GM21515 (cell line): ENCODE data around the gene PNPLA8.

ENCODE experiments used
- ATAC-seq: cut with Tn5 transposase; IDR thresholded peaks from one replicate; pipeline ENCODE4 v1.9.1; 2021; ENCODE audit not compliant: unreplicated experiment

Gene PNPLA8

DNA sequence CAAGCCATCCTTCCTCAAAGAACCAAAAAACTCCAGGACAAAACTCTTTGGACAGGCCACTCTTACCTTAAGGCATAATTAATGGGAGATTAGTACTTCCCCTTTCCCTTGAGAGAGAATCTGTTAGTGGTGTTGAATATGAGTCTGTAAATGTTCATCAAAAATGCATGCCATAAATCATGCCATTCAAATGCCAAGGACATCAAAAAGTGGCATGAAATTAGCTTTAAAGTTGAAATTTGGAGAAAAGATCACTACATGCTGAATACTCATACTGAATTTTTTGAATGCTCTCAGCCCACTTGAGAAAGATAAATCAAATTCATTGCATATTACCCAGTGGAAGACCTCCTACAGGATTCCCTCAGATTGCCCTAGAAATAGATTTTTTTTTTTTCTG lies 76.4 kb downstream of the PNPLA8 start:
- ATAC-seq: no peak

GRCh38 chr7:108448584-108449505 lies 77.1 kb downstream of the PNPLA8 start:
- ATAC-seq: no peak

DNA sequence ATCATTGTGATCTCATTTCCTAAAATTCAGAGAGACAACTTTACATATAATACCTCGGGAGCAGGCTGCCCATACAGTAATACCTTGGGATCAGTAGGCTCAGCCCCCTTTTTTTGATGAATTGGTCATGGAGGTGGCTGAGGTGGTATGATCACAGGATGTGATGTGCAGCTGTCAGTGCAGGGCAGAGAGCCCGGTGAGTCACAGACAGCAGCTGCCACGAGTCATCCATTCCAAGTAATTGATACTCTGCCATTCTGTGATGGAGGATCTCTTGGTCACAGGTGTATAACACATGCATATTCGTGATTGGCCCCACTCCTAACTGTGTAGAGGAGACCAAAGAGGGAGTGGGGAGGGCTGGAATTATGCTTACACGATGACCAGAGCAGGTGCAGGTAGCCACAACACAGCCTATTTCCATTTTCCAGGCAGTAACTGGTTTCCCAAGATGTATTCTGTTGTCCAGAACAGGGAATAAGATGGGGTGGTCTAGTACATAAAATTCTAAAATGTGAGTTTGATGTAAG lies 83.8 kb downstream of the PNPLA8 start:
- no peak for ATAC-seq

DNA sequence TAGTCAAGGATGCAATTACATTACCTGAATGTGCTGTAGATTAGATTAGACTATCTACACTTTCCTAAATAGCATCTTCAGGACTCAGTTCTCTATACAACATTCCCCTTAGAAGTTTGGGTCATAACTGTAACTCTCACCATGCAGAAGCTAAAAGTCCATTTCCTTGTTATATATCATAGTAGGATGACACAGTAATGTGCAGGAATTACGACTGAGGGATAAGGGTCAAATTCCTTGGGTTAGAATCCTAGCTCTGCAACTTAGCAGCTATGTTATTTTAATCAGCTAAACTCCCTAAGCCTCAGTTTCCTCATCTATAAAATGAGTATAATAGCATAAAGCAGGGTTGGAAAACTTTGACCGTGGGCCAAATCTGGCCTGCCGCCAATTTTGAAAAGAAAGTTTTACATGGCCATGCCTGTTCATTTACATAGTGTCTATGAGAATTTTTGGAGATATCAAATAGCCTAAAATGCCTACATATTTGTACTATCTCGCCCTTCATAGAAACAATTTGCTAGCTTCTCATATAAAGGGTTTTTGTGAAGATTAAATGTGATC lies 84.5 kb downstream of the PNPLA8 start:
- no peak for ATAC-seq

DNA sequence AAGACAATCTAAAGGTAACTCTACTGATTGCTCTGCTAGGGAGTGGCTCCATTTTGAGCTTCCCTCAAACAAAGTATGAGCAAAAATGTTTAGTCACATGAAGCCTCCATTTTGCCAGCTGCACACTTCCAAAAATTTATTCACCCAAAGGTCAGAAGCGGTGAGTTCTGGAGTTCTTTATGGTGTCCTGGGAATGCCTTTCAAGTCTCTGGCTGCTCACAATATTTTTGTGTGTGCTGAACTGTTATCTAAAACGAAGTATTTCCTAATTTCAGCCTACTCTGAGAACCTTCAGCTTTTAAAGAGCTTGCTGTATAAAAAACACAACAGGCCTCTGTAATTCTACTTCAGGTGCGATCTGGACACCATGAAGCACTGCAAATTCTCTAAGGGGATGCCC lies 85.3 kb downstream of the PNPLA8 start:
- no peak for ATAC-seq

DNA sequence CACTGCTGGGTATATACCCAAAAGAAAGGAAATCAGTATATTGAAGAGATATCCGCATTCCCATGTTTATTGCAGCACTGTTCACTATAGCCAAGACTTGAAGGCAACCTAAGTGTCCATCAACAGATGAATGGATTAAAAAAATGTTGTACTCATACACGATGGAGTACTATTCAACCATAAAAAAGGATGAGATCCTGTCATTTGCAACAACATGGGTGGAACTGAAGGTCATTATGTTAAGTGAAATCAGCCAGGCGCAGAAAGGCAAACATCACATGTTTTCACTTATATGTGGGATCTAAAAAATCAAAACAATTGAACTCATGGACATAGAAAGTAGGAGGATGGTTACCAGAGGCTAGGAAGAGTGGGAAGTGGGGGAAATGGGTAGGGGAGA lies 89.0 kb downstream of the PNPLA8 start:
- no peak for ATAC-seq

- no peak for ATAC-seq
Observed at GRCh38 chr7:108434010-108434409, 91.9 kb downstream of the PNPLA8 start.

DNA sequence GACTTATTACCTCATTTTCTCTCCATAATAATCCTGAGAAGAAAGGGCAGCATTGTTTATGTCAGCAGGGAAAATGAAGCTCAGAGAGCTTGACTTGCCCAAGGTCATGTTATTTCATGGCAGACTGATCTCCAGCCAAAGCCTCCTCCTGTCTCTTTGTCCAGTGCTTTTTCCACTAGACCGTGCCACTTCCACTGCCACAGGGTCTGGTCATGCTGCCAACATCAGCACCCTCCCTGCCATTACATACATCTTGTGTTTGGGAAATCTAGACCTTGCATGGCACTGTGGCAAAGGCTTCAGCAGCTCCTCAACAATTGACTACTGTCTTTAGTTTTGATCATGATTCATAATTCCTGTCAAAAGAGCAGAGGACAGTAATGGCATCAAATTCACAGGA lies 94.8 kb downstream of the PNPLA8 start:
- ATAC-seq: no peak

DNA sequence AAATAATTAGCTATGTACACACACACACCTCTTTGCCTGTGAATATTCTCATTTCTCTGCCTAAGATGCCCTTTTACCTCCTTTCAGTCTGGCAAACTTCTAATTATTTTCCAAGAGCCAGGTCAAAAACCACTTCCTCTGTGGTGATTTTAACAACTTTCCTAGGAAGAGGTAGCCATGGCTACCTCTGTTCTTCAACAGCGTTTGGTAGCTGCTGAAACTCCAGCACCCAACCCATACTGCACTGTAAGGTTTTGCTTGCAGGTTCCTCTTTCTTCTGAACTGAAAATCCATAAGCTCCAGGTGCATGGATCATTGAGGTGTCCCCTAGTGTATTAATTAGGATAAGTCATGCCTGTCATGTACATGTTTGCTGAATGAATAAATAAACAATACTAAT lies 95.3 kb downstream of the PNPLA8 start:
- ATAC-seq: no peak

GRCh38 chr7:108427766-108428165 lies 98.2 kb downstream of the PNPLA8 start:
- ATAC-seq: no peak

- no peak for ATAC-seq
Observed at GRCh38 chr7:108425714-108426275, 100.1 kb downstream of the PNPLA8 start.

DNA sequence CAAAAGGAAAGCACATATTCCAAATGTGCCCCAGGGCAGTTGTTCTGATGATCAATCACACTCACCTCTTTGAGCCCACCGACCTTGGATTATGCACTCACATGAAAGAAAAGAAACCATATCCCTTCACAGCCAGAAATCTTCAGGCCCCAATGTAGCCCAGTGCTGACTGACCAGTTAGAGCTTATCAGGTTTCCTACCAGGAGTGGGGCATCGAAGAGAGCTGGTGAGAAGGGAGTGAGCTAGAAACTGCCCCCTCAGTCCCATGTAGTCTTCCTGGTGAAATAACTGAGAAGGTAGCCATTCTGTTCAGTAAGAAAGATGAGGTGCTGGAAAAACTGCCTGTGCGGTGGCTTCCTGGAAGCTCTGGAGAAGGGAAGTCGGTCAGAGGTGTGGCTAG lies 101.9 kb downstream of the PNPLA8 start:
- no peak for ATAC-seq

DNA sequence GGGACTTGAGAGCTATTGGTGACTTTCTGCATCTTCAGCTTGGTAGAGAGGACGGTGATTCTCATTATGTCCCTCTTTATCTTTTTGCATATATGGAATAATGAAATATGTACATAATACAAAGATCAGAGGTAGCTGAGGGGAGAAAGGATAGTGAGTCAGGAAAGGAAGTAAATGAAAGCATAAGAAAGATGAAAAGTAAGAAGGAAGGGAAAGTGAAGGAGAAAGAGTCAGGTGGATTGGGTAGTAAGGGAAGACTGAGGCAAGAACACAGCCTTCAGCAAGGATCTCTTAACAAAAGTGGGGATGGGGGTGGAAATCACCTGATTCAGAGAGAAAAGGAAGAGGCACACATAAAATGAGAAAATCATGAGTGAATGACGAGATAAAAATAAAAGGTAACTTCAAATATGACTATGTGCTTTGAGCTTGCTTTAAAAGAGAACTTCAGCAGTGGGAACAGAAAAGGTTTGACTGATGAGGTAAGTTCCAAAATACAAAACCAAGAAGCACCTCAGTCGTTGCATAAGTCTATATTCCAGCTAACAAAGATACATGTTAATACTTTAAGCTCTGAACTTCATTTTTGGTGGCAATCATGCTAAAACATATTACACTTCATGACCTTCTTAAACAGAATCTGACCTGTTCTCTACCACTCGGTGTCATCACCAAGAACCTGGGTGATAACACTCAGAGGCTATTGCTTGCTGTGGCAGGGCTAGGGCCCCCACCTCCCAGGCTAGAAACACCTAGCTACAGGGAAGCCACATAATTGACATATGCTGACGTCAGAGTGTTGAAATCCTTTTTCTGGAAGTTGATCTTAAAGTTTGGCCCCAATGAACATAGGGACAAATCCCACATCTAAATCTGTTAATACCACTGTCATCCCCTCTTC lies 102.6 kb downstream of the PNPLA8 start:
- ATAC-seq: no peak

GRCh38 chr7:108421720-108422331 lies 104.1 kb downstream of the PNPLA8 start:
- no peak for ATAC-seq
